GM18870 (cell line): ENCODE measurements around the gene ATG7.
"Not testable (repeated sequence)": the region's sequence is repeated elsewhere in the genome, so short reads cannot be mapped to it uniquely, and the experiment has no call there.

Source experiments
- ATAC-seq: cut with Tn5 transposase; IDR thresholded peaks from one replicate; pipeline ENCODE4 v1.9.1; 2021; ENCODE audit warnings: moderate library complexity; ENCODE audit not compliant: unreplicated experiment

Gene ATG7

DNA sequence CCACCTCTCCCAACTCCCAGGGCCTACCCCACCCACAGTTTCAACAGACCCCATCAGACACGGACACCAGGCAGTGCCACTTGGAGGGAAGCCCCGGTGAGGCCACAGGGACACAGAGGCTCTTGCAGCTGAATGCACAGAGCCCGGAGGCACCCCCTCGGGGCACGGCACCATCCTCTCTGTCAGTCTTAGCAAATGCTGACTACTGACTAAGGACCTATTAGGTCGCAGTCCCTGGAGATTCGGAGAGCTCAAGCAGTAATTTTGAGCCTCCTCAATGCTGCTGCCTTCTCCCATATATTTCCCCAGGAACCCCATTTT, 291.6 kb downstream of the ATG7 start:
- ATAC-seq, result no peak

DNA sequence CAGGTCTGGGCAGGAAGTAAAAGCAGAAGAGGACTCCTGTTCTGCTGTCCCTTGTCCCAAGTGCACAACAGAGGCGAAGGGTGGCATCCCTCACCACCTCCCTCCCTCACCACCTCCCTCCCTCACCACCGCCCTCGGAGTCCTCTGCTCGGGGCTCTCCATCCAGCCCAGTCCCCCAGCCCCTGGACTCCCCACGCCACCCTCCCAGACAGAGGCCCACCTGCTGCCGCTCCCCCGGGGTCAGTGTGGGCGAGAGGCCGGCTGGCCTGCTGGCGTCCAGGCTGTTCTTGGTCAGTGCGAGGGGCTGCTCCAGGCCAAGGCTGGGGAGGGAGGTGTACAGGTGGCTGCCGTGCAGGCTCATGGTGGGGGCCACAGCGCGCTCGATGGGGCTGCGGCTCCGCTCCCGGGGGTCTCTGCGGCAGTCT, 292.4 kb downstream of the ATG7 start:
- no peak for ATAC-seq

DNA sequence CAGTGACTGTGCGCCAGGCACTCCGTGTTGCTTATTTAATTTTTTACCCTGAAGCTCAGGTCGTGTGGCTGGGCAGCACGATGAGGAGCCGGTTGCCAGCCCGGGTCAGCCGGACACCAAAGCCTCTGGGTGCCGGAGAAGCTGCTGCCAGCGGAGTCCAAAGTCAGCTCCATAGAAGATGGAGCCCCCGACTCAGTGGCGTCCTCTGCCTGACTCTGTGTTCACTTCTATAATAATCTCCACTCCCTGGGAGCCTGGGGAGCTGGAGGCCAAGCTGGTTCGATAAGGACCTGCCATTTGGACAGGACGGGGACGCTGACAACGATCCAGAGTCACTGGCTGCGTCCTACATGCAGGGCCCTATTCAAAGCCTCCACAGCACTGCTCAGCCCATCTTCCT, 292.9 kb downstream of the ATG7 start:
- ATAC-seq, result no peak

DNA sequence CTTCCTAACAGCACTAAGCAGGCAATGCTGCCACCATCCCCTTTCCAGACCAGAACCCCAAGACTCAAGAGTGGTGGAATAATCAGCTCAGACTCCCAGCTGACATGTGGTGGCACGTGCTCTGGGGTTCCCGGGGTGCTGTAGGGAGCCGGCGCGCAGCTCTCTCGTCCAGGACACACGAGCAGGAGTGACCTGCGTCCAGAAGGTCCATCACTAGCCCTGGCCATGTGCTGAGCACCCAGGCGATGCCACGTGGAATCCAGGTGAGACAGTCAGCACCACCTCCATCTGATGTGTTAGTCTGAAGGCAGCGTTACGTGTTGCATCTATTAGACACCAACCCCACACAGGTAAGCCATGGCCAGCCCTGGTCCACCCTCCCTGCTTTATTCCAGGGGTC, 293.3 kb downstream of the ATG7 start:
- no peak for ATAC-seq

DNA sequence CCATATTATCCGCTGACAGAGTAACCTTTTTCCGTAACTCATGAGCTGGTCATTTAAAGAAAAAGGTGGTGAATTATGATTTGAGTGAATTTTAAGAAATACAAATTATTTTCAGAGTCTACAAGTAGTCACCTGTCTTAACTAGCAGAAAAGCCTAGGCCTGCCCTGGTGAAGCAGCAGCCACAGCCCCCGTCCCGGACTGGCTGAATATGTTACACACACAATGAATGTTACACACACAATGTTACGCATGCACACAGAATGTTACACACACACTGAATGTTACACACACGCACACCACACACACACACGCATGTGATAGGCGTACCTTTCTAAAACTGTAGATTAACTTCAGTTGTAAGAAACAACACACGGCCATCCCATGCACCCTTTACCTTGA, 293.7 kb downstream of the ATG7 start:
- ATAC-seq, result no peak

DNA sequence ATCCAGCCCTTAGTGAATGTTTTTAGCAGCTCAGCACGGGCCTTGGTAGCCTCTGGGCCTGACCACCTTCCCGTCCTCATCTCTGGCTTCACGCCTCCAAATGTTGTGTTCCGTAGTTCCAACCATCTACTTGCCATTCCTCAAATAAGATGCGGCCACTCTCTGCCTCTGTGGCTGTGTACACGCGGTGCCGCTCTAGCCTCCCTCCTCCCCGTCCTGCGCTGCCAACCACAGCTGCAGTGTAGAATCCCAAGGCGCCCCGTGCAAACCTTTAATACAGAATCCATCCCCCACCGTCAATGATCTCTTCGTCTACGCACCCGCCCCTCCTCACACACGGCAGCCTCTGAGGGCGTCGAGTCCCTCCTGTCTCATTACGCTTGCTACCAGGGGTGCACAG, 294.3 kb downstream of the ATG7 start:
- no peak for ATAC-seq

DNA sequence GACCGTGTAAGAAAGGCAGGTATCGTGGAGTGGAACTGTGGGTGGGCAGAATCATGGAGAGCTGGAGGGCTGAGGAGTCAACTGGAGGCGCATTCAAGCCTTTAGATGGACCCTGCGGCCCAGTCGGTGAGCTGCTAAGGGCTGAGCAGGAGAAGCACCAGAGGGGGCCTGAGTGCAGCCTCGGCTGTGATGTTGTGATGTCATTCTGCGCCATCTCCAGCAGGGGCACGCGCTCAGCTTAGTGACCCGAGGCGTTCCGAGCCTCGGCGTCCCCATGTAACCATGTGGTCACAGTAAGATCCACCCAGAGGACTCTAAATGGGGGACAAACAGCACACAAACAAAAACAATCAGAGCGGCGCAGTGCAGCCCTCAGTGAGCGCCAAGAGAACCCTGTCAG, 294.7 kb downstream of the ATG7 start:
- ATAC-seq, result no peak

DNA sequence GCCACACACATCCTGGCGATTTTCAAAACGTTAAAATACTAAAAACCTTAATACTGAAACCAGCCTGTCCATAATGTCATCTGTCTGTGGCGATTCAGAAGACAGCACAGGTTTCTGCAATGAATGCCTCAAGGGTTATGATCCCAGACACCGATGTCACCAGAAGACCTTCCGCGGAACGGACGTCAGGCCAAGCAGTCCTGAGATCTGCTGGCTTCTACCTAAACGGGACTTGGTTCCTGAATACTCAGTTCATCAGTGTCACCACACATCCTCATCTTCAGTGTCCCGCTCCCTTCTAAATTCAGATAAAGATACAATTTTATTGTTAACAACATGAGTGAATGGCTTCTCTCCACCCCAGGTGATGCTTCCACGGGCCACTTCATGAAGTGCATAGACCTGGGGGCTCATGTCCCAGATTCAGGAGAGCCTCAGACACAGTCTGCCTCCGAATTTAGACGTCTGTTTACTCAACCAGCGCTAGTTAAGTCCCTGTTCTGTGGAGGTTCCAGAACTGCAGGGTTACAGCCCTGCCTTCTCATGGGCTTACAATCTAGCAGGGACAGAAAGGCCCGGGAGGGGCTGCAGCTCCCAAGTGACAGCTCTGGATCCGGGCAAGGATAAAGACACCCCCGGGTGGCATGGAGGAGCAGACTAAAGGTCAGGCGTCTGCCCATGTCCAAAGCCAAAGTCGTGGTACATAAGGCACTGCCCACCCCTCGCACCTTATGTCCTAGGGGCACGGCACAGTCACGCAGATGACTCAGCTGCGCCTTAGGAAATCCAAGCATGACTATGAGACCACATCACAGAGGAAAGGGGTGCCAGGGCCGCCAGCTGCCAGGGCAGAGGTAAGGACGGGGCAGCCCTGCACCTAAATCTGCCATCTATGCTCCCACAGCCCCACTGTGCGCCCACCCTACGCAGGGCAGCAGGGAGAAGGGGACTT, 295.6 kb downstream of the ATG7 start:
- no peak for ATAC-seq

DNA sequence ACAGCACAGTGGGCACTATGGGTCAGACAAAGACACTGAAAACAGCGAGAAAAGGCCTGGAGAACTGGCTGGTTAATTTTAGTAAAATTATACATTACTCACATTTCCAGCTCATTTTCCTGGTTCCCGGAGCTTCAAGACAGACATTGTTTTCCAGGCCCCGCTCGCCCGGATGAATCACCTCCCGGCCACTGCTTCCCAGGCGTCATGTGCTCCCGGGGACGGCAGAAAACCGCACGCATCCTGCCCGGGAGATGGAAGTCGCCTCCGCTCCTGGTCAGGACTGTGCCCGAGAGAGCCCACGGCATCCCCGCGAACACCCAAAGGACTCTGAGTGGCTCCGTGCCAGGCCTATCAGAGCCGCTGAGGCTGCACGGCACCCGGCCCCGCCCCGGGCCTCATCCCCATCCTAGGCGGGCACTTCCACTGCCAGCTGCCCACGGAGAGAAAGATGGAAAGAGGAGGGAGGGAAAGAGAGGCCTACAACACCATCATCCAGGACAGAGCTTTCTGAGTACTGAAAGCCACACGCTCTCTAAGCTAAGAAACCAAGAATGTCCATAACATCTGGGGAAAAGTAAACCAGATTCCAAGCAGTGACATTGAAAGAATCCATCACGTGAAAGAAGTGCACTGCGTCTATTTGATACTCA, 296.4 kb downstream of the ATG7 start:
- ATAC-seq, result no peak

DNA sequence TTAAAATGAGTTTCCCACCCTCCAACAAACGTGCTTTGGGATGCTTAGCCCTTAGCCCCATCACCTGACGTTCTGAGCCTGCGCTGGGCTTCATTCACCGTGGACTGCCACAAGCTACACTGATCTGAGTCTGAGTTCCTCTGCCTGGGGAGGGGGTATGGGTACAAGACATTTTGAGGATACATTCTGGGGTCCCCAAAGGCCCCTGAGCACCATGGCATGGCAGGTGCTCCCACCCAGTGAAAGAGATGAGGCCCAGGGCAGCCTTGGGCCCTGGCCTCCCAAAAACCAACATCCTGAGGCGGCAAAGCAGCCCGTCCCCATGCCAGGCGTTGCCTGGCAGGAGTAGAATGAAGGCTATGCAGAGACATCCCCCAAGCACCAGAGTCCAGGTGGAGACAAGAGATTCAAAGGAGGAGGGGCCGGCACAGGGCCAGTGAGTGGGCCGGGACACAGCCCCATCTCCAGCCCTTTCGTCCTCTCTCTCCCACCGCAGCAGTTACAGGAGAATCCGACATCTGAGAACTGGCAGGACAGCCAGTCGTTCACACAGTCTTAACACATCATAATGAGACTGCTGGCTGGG, 297.1 kb downstream of the ATG7 start:
- ATAC-seq, result no peak

DNA sequence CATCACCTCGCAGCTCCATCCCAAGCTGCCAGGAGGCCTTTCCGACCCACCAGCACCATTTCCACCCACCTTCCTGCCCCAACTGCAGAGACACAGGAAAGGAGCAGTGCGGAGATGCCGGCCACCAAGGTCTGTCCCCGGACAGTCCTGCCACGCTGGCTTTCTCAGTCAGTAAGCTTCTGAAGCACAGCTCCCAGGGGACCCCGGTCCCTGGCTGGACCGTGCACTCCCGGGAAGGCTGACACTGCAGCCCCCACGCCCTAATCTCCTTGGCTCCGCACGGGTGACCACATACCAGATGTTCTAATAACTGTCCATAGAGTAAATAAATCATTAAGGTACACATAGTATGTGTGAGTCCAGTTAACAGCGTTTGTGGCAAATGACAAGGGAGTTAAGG, 298.1 kb downstream of the ATG7 start:
- no peak for ATAC-seq

DNA sequence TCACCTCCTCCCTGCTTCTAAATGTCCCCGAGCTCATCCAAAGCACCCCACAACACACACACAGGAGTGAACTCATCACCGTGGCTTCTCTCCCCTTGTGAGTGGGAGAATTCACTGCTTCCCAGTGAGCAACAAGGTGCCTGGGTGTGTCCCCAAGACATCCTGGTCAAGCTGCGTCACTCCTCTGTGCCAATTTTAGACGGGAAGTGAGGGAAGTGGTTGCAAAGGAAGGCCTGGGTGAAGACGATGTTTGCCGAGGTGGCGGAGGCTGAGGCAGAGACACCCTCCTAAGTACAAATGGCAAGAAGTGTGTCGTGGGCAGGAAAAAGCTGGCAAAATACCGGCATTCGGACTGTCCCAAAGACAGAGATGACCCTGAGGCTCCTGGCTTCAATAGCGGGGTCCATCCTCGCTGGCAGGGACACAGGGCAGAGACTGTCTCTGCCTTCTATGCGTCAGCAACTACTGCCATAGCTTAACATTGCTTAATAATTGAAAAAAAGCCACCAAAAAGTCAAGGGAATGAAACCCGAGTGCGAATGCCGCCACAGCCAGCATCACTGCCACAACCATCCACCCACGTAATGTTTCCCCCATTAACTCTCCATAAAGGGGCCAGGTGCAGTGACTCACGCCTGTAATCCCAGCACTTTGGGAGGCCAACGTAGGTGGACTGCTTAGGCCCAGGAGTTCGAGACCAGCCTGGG, 298.7 kb downstream of the ATG7 start:
- no peak for ATAC-seq

DNA sequence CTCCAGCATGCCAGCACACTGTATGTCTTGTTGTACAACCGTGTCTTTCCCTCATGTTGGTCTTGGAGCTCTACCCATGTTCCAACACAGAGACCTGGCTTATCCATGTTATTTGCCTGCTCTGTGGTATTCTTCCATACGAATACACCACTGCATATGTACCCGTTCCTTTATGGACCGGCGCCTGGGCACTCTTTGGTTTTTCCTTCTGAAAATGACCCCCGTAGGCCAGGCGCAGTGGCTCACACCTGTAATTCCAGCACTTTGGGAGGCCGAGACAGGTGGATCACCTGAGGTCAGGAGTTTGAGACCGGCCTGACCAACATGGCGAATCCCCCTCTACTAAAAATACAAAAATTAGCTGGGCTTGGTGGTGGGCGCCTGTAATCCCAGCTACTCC, 300.5 kb downstream of the ATG7 start:
- ATAC-seq, result not testable (repeated sequence)

DNA sequence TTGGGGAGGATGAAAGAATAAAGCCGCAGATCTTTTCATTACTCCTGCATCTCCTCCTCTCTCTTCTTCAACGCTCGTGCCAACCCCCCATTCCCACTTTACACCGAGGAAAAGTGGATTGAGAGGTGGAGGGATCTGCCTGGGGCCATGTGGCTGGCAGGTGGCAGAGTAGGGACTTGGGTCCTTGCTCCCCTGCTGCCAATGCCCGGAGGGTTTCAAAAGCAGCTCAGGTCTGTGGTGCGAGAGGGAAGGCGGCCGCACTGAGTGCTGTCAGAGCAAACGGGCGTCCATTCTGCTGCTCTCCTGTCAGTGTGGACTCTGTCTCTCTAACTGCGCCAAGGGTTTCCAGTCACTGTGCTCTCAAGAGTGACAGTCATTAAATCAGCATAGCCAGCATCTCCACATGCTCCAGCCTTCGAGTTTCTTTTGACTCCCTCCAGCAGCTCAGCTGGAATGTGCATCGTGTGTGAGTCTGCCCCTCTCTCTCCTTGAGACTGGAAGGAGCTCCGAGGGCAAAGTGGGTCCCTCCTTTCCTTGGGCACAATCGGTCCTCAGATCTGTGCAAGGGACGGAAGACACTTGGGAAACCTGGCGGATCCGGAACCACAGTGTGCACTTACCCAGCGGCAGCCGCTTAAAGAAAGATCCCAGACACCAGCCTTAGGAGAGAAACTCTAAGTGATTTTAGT, 302.9 kb downstream of the ATG7 start:
- ATAC-seq, result no peak

DNA sequence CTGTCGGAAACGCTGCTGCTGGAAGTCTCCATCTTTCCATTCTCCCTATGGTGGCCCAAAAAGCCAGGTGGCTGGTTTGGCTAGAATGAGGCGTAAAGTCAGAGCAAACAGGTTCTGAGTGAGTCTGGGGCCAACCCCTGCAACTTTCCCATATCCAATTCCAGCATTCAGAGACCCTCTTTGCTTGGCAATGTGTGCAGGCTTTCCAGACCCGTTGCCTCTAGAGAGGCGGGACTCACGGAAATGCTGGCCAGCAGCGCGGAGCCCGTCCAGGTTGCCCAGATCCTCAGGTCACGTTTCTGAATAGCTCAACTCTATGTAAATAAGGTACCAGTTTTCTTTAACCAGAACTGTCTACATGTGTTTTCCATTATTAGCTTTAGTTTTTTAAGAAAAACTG, 303.5 kb downstream of the ATG7 start:
- no peak for ATAC-seq

DNA sequence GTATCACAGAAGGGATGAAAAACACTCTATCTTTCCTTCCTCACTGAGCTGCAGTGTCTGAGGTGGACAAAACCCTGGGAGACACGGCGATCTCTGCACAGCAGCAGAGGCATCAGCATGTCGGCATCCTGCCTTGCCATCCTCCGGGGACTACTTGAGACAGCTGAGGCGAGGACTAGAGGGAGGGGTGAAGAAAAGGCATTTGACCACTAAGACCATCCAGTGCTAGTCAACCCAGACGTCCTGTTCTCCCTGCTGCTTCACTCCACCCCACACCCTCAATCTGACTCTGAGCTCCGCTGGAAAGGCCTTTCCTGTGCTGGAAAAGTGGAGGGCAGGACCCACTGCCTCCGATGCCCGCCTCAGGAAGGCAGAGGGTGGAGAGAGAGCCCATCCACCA, 304.3 kb downstream of the ATG7 start:
- ATAC-seq, result no peak

DNA sequence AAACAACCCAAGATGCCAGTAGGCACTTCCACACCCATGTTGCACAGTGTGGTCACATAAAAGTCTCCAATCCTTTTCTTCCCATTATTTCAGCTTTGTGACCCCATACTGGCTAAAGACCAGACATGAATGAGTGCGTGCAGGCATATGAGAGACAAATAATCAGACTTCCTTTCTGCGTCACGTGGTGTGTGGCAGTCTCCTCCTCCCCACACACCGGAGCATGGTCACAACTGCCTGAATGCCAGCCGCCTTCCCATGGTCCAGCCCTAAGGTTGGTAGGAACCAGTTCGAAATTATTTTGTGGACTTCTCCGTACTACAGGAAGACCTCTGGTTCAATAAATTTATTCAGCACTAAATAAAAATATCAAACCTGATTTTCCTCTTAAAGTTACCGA, 306.0 kb downstream of the ATG7 start:
- no peak for ATAC-seq

DNA sequence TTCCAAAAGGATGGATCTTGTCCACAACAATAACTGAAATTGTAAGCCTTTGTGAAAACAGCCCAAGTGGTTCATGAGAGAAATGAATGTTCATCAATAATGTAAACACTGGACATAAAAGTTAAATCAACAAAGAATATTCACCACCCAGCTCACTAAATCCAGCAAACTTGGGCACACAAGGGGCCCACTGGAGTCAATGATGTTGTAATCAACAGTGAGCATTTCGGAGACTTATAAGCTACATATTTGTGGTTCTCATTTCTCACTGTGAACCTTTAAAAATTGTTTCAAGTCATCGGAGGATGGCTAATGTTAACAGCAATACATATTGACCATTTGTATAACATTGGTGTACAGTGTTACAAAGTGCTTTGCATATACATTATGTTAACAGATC, 308.4 kb downstream of the ATG7 start:
- ATAC-seq, result no peak

DNA sequence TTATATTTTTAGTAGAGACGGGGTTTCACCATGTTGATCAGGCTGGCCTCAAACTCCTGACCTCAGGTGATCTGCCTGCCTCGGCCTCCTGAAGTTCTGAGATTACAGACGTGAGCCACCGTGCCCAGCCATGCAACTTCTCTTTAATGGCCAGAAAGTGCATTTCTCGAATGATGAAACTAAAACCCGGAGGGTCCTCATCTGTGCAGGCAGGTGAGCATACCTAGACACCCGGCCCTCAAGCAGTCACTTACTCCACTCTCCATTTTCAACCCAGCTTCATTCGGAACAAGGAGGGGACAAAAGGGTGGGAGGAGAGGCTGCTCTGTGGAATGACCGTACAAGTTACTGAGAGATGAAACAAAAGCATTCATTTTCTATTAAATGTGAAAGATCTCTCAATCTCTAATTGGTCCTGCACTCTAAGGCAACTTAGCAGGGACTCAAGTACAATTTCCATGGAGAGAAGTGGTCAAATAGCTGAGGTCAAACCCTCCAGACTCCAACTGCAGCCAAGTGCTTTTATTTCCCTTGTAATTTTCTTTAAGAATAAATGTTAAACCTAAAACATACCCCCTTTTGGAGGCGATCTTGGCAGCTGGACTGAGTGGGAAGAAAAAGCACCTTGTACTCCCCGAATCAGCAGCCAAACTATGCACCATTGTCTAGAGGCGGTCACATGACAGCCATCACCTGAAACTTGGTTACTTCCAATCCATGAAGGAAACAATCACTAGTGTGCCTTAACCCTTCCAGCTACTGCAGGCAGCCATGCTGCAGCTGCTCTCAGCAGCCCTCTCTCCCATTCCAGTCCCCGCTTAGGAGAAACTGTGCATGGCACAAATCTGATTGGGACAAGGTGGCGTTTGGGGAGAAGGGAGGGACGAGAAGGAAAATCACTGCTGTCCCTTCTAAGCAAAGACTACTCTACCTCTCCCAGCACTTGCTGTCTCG, 309.3 kb downstream of the ATG7 start:
- ATAC-seq, result no peak
